K562 (cell line): ENCODE measurements around the gene SYCE1. TPM values are rescaled to one million over a fixed set of nuclear protein-coding genes. Genes with fewer than 3 reads are reported as not detected.

Source experiments
- ATAC-seq: fragments of 200-7000 bp; cut with Tn5 transposase; 3 replicates; pipeline ENCODE4 v1.9.1; 2020; ENCODE audit warnings: moderate library complexity
- BruUV-seq: library from RNA; stranded (reverse); fragments of 400-500 nt; replicated peaks from 2 replicates; lab custom pipeline; 2021; lab: Mats Ljungman, UMichigan
- CTCF ChIA-PET: fragments of 300-600 bp; formaldehyde crosslinking; extraction: SDS; loops from one replicate; lab custom pipeline; 2021; ENCODE audit warnings: low intra/inter-chr PET ratio; lab: Yijun Ruan, JAX
- POLR2A ChIA-PET: fragments of 300-600, 350-650 bp; sonication (Branson Sonifier 250); formaldehyde crosslinking; extraction: SDS; loops from one replicate; lab custom pipeline; 2021; ENCODE audit warnings: antibody characterized with exemption, inconsistent platforms; lab: Yijun Ruan, JAX
- DNase-seq, 4 experiments: peaks; one replicate each; pipeline versions ENCODE4 v3.0.0 to v3.0.0-alpha.2; 2011 to 2018; ENCODE audit warnings: low spot score in 3 of 4, mixed read lengths in 3 of 4; ENCODE audit errors: extremely low read depth in 1 of 4
- FAIRE-seq: peaks from 2 replicates; lab custom pipeline; 2011; peaks lifted over from hg19 to GRCh38; lab: Jason Lieb, UNC
- H2AFZ ChIP-seq: 2 replicates; pipeline ENCODE4 v1.6.0; 2011; ENCODE audit warnings: low read depth, low read length, control low read depth, inconsistent platforms
- H3K27ac ChIP-seq: fragments of 200-600 bp; 3 replicates; pipeline ENCODE4 v1.8.0; 2011; ENCODE audit warnings: low read depth, mild to moderate bottlenecking, control low read depth, inconsistent platforms, low read length, moderate library complexity, mixed read lengths; ENCODE audit errors: extremely low read depth
- H3K27me3 ChIP-seq, 2 experiments: fragments of 300-600 bp in 1 of 2; 2 replicates in 1 of 2; 3 replicates in 1 of 2; pipeline versions ENCODE4 v1.6.0 to v1.8.0; 2011; ENCODE audit warnings: inconsistent platforms in 2 of 2, low read length in 2 of 2, mild to moderate bottlenecking in 1 of 2, mixed read lengths in 1 of 2, moderate library complexity in 1 of 2; ENCODE audit not compliant: control insufficient read depth in 2 of 2, insufficient read depth in 2 of 2
- H3K36me3 ChIP-seq: fragments of 300-600 bp; 3 replicates; pipeline ENCODE4 v1.8.0; 2011; ENCODE audit warnings: mild to moderate bottlenecking, low read length, inconsistent platforms; ENCODE audit not compliant: control insufficient read depth, insufficient read depth
- H3K4me1 ChIP-seq, 2 experiments: fragments of 200-600 bp in 1 of 2; replicated peaks in 1 of 2; 2 replicates in 1 of 2; 3 replicates in 1 of 2; pipeline versions ENCODE4 v1.5.1 to v1.8.0; 2011; ENCODE audit warnings: inconsistent platforms in 2 of 2, low read length in 2 of 2, mild to moderate bottlenecking in 1 of 2, mixed read lengths in 1 of 2, moderate library complexity in 1 of 2; ENCODE audit not compliant: control insufficient read depth in 2 of 2, insufficient read depth in 2 of 2
- H3K4me2 ChIP-seq: 2 replicates; pipeline ENCODE4 v1.6.1; 2011; ENCODE audit warnings: low read length, control low read depth, inconsistent platforms, mixed read lengths; ENCODE audit not compliant: insufficient read depth
- H3K4me3 ChIP-seq: fragments of 200-600 bp; sonication (generic), shearing (Covaris generic); 2 replicates; pipeline ENCODE4 v1.5.1; 2016; ENCODE audit warnings: control low read depth, inconsistent platforms
- H3K79me2 ChIP-seq: fragments of 200-600 bp; 3 replicates; pipeline ENCODE4 v1.8.0; 2011; ENCODE audit warnings: low read length, inconsistent platforms; ENCODE audit not compliant: control insufficient read depth, insufficient read depth
- H3K9ac ChIP-seq, 2 experiments: 2 replicates each; pipeline versions ENCODE4 v1.6.0 to v1.6.1; 2011; ENCODE audit warnings: low read depth in 2 of 2, low read length in 2 of 2, control low read depth in 1 of 2, inconsistent platforms in 1 of 2, mild to moderate bottlenecking in 1 of 2, mixed read lengths in 1 of 2; ENCODE audit not compliant: insufficient read depth in 1 of 2
- H3K9me1 ChIP-seq: one replicate; pipeline ENCODE4 v1.6.0; 2011; ENCODE audit warnings: inconsistent platforms, mild to moderate bottlenecking, low read length, moderate library complexity; ENCODE audit not compliant: control insufficient read depth, insufficient read depth
- H3K9me3 ChIP-seq: replicated peaks from 2 replicates; pipeline ENCODE4 v1.5.1; 2011; ENCODE audit warnings: low read depth, low read length, inconsistent platforms; ENCODE audit not compliant: control insufficient read depth, insufficient read depth
- H4K20me1 ChIP-seq: replicated peaks from 2 replicates; pipeline ENCODE4 v1.6.1; 2011; ENCODE audit warnings: low read length, inconsistent platforms, mixed read lengths; ENCODE audit not compliant: control insufficient read depth, insufficient read depth
- FOXM1 ChIP-seq, 2 experiments: fragments of 450-650 bp in 1 of 2; sonication (generic) in 1 of 2; formaldehyde crosslinking in 1 of 2; IDR thresholded peaks; 2 replicates each; pipeline versions ENCODE4 v1.6.1 to v1.9.0; 2017 to 2022; ENCODE audit warnings: low read depth in 2 of 2, mild to moderate bottlenecking in 2 of 2, missing genetic modification reagents in 1 of 2, moderate library complexity in 1 of 2
- HDAC3 ChIP-seq: fragments of 450-650 bp; IDR thresholded peaks from 2 replicates; pipeline ENCODE4 v1.6.1; 2018; ENCODE audit warnings: borderline replicate concordance, mild to moderate bottlenecking, moderate library complexity; ENCODE audit not compliant: partially characterized antibody
- MTA1 ChIP-seq: fragments of 450-650 bp; IDR thresholded peaks from 2 replicates; pipeline ENCODE4 v1.6.1; 2017; ENCODE audit warnings: borderline replicate concordance
- MXI1 ChIP-seq: IDR thresholded peaks from 2 replicates; pipeline ENCODE4 v1.6.1; 2011; ENCODE audit warnings: low read depth, mild to moderate bottlenecking, improper control_type of control experiment, low read length
- NR2C1 ChIP-seq, 2 experiments: fragments of 450-650 bp; IDR thresholded peaks; 2 replicates each; pipeline ENCODE4 v1.6.1; 2017; ENCODE audit warnings: mild to moderate bottlenecking in 2 of 2, antibody characterized with exemption in 1 of 2, inconsistent platforms in 1 of 2, missing compliant biosample characterization in 1 of 2, missing genetic modification characterization in 1 of 2
- NR2C2 ChIP-seq, 2 experiments: fragments of 200-800 bp in 1 of 2; sonication (Bioruptor generic) in 1 of 2; sonication (generic) in 1 of 2; formaldehyde crosslinking in 1 of 2; IDR thresholded peaks; 2 replicates each; pipeline versions ENCODE4 v1.6.1 to v1.8.0; 2016 to 2022; ENCODE audit warnings: mild to moderate bottlenecking in 1 of 2, missing compliant biosample characterization in 1 of 2, missing genetic modification characterization in 1 of 2, missing genetic modification reagents in 1 of 2
- PHB ChIP-seq: fragments of 250-450 bp; sonication (Bioruptor Pico); IDR thresholded peaks from 2 replicates; pipeline ENCODE4 v1.5.0; 2021
- PHF20 ChIP-seq: fragments of 450-650 bp; IDR thresholded peaks from 2 replicates; pipeline ENCODE4 v1.6.1; 2018; ENCODE audit not compliant: partially characterized antibody
- POLR2H ChIP-seq: IDR thresholded peaks from 2 replicates; pipeline ENCODE4 v1.6.1; 2016; ENCODE audit warnings: missing genetic modification characterization, low read depth, mild to moderate bottlenecking, control low read depth, missing compliant biosample characterization, moderate library complexity
- RBM14 ChIP-seq: fragments of 200-400 bp; formaldehyde crosslinking; IDR thresholded peaks from 2 replicates; pipeline ENCODE4 v1.6.1; 2018; ENCODE audit warnings: low read depth, mild to moderate bottlenecking, low read length, moderate library complexity, borderline replicate concordance; ENCODE audit not compliant: insufficient read depth
- RHOXF2B ChIP-seq: fragments of 250-450 bp; sonication (Bioruptor Pico); conservative IDR thresholded peaks from 2 replicates; pipeline ENCODE4 v1.5.1; 2021
- TEAD4 ChIP-seq, 2 experiments: sonication (generic) in 1 of 2; formaldehyde crosslinking in 1 of 2; IDR thresholded peaks; 2 replicates each; pipeline versions ENCODE4 v1.6.1 to v1.8.0; 2012 to 2022; ENCODE audit warnings: borderline replicate concordance in 1 of 2, inconsistent platforms in 1 of 2, low read length in 1 of 2, mild to moderate bottlenecking in 1 of 2, missing genetic modification reagents in 1 of 2
- ZBTB17 ChIP-seq: fragments of 450-650 bp; formaldehyde crosslinking; IDR thresholded peaks from 2 replicates; pipeline ENCODE4 v1.4.0; 2020; ENCODE audit warnings: mild to moderate bottlenecking
- ZFP36 ChIP-seq: fragments of 150-350 bp; IDR thresholded peaks from 2 replicates; pipeline ENCODE4 v1.6.1; 2018; ENCODE audit warnings: low read length, low read depth; ENCODE audit not compliant: partially characterized antibody
- ZFPM2 ChIP-seq: fragments of 250-450 bp; sonication (Bioruptor Pico); IDR thresholded peaks from 2 replicates; pipeline ENCODE4 v1.5.1; 2022; ENCODE audit warnings: mild to moderate bottlenecking
- ZNF253 ChIP-seq: fragments of 250-450 bp; sonication (Bioruptor Pico); conservative IDR thresholded peaks from 2 replicates; pipeline ENCODE4 v1.6.1; 2021; ENCODE audit warnings: mild to moderate bottlenecking
- ZNF830 ChIP-seq: fragments of 250-450 bp; sonication (Bioruptor Pico); IDR thresholded peaks from 2 replicates; pipeline ENCODE4 v1.5.0; 2021; ENCODE audit warnings: mild to moderate bottlenecking
- WGBS: fragments of 100-300 bp; shearing (Covaris generic); methylation state at CpG from one replicate; pipeline ENCODE4 v1.1.6; 2016; ENCODE audit warnings: low coverage, mixed read lengths; ENCODE audit not compliant: insufficient coverage; ENCODE audit errors: missing lambda C conversion rate; 5-methylcytosine and 5-hydroxymethylcytosine counted together
- in situ Hi-C: fragments of 300-500 bp; cut with MboI; formaldehyde crosslinking; loops from 4 replicates; pipeline ENCODE4 v1.15.0; 2018; ENCODE audit warnings: inconsistent platforms, mixed read lengths
- intact Hi-C: fragments of 100-400 bp; cut with micrococcal nuclease; formaldehyde crosslinking; loops from 2 replicates; pipeline ENCODE4 v1.14.2; 2022
- polyA plus RNA-seq, 8 experiments: library from polyadenylated mRNA; depleted of rRNA in 4 of 8; stranded (reverse) in 5 of 8; unstranded in 3 of 8; fragments of >200 nt; fragmentation: Nextera tagmentation in 2 of 8; fragmentation: Illumina TruSeq in 1 of 8; extraction: Ambion mirVana in 2 of 8; extraction: Trizol in 1 of 8; gene quantifications; 2 replicates each; pipeline versions ENCODE4 v1.2.1 to v1.2.3, GENCODE V29; 2011 to 2014; ENCODE audit warnings: inconsistent platforms in 1 of 8, missing spikeins in 1 of 8
- total RNA-seq, 7 experiments: library from RNA; depleted of rRNA in 6 of 7; stranded (reverse); fragments of >200 nt in 6 of 7; fragmentation: Illumina TruSeq in 2 of 7; extraction: Trizol in 2 of 7; gene quantifications; 2 replicates each; pipeline versions ENCODE4 v1.2.1 to v1.2.3, GENCODE V29; 2011 to 2021; ENCODE audit warnings: low replicate concordance in 1 of 7
- TF ChIP-seq, protein P1 (sequence below): fragments of 450-650 bp; formaldehyde crosslinking; IDR thresholded peaks from 2 replicates; pipeline ENCODE4 v1.4.0; 2022; ENCODE audit warnings: mild to moderate bottlenecking, moderate library complexity
- TF ChIP-seq, protein P2 (sequence below): fragments of 450-650 bp; IDR thresholded peaks from one replicate; pipeline ENCODE4 v1.6.1; 2018; ENCODE audit warnings: mild to moderate bottlenecking, moderate library complexity; ENCODE audit not compliant: partially characterized antibody

SYCE1 gene
- total and polyA plus RNA-seq, 9 of the 15 experiments (the other 6 are each of a cell fraction or from before 2014, with no cell fraction given): not detected

GRCh38 chr10:133590970-133591359, 25.6 kb upstream of the SYCE1 start (continued):
- no peak for TF ChIP-seq PHB (CRISPR knock-in tag)
- no peak for TF ChIP-seq PHF20
- TF ChIP-seq ZFPM2 (CRISPR knock-in tag): no peak
- no peak for TF ChIP-seq MTA1
- TF ChIP-seq MXI1: no peak
- TF ChIP-seq, all 486 proteins: peak for 0

DNA sequence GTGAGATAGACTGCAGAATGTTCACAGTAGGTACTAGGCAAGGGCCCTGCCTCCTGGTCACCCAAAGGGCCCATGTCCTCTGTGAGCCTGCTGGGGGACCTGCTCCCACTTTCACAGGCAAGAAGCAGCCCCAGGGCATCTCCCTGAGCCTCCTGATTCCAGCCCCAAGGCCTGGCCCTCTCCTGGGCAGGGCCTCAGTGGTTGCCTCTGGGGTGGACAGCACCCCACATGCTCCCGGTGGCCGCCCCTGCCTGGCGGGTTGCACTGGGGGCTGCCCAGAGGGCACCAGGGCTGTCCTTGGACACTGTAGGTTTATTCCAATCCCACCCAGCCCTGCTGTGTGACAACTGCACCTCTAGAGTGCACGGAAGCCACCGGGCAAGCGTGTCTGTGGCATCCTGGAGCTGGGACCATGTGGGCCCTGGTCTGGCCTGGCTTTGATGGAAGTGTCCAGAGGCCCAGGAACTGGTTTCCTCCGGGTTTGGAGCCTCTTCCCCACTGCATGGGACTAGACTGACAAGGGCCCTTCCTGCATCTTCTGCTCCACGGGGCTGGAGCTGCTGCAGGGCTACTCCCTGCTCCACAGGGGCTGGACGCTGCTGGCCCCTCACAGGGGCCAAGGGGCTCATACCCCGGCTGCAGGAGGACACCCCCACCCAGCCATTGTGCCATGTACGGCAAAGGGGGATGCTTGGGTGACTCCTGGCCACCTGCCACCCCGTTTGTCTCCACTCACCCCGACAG, 25.0 kb upstream of the SYCE1 start:
- in situ Hi-C loops: no loop called here
- no peak overlapping the region for H3K9ac ChIP-seq
- no peak overlapping the region for H2AFZ ChIP-seq
- no peak overlapping the region for H3K4me2 ChIP-seq
- no peak for DNase-seq
- intact Hi-C loops: no loop called here
- no peaks in the 10 kb centered on the region for H3K27me3 ChIP-seq
- no peaks in the 10 kb centered on the region for H4K20me1 ChIP-seq
- H3K79me2 ChIP-seq: no peaks in the 10 kb centered on the region
- FAIRE-seq: no peak
- no peak for ATAC-seq
- no peak overlapping the region for H3K4me3 ChIP-seq
- ChIA-PET POLR2A (no interaction called here), CTCF (no interaction called here)
- 0% methylated on average over 6 of the region's 13 CpGs for WGBS
- no TSS peak for BruUV-seq
- no peak overlapping the region for H3K27ac ChIP-seq
- no peaks in the 10 kb centered on the region for H3K9me1 ChIP-seq
- no peaks in the 10 kb centered on the region for H3K9me3 ChIP-seq
- no peaks in the 10 kb centered on the region for H3K36me3 ChIP-seq
- no peaks in the 10 kb centered on the region for H3K4me1 ChIP-seq
- TF ChIP-seq ZBTB17 (CRISPR knock-in tag) (no peak), ZNF830 (CRISPR knock-in tag) (no peak), RHOXF2B (CRISPR knock-in tag) (no peak), HDAC3 (no peak), NR2C1 (IDR thresholded peaks at IDR 0.05) (no peak), NR2C1 (tag; IDR thresholded peaks at IDR 0.05) (no peak), ZNF253 (CRISPR knock-in tag) (no peak), RBM14 (no peak), TEAD4 (IDR thresholded peaks at IDR 0.05; ENCODE audit: low read length) (no peak), TEAD4 (CRISPR knock-in tag; IDR thresholded peaks at IDR 0.05; ENCODE audit: borderline replicate concordance) (no peak), NR2C2 (CRISPR knock-in tag; IDR thresholded peaks at IDR 0.05) (no peak), NR2C2 (tag; IDR thresholded peaks at IDR 0.05) (no peak), POLR2H (tag) (no peak), ZFP36 (no peak), FOXM1 (IDR thresholded peaks at IDR 0.05; ENCODE audit: low read depth) (no peak), FOXM1 (CRISPR knock-in tag; IDR thresholded peaks at IDR 0.05; ENCODE audit: low read depth) (no peak)
- TF ChIP-seq, protein P1, sequence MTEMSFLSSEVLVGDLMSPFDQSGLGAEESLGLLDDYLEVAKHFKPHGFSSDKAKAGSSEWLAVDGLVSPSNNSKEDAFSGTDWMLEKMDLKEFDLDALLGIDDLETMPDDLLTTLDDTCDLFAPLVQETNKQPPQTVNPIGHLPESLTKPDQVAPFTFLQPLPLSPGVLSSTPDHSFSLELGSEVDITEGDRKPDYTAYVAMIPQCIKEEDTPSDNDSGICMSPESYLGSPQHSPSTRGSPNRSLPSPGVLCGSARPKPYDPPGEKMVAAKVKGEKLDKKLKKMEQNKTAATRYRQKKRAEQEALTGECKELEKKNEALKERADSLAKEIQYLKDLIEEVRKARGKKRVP (CRISPR knock-in tag): no peak
- TF ChIP-seq, protein P2, sequence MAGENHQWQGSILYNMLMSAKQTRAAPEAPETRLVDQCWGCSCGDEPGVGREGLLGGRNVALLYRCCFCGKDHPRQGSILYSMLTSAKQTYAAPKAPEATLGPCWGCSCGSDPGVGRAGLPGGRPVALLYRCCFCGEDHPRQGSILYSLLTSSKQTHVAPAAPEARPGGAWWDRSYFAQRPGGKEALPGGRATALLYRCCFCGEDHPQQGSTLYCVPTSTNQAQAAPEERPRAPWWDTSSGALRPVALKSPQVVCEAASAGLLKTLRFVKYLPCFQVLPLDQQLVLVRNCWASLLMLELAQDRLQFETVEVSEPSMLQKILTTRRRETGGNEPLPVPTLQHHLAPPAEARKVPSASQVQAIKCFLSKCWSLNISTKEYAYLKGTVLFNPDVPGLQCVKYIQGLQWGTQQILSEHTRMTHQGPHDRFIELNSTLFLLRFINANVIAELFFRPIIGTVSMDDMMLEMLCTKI: no peak
